NOMO-1 (cell line): Measurements from ENCODE around the gene NUP153.
"Not testable (repeated sequence)": the region's sequence is repeated elsewhere in the genome, so short reads cannot be mapped to it uniquely, and the experiment has no call there.

Experiments used
- DNase-seq, 2 experiments: peaks; one replicate each; lab custom pipeline; 2025; ENCODE audit not compliant: unreplicated experiment in 2 of 2; lab: John Stamatoyannopoulos, UW

NUP153 gene

DNA sequence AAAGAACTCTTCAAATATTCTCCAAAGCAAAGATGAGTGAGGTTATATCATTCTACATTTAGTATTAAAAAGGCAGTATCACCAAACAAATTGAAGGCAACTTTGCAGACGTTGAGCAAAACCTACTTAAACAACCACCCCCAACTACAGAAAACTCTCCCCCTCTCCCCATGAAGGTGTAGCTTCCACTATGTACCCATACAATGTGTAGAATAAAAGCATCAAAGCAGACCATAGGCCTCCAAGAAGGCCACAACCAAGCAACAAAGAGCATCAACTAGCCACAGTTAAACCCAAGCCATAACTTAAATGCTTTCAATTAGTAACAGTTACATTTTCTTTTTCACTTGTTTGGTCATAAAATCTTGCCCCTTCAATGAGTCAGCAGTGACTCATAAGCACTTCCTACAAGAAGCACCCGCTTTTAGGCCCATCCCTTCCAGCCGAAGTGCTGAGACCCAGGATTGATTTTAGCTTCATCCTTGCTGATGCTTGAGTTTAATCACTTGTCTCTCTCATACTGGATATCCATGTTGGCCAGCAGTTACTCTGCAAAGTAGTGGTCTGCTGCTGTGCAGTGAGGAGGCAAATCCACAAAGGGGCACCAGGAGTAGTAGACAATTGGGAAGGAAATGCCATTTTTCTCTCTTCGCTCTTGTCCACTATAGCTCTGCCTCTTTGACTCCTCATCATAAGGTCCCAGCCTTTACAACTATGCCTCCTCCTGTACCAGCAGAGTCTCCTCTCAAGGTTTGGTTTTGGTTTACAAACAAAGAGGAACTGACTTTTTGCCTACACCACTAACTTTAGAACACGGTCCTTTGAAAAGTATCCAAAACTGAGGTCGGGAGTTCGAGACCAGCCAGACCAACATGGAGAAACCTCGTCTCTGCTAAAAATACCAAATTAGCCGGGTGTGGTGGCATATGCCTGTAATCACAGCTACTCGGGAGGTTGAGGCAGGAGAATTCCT, 8.4 kb upstream of the NUP153 start:
- peak; percentile 66 to 85 for DNase-seq

DNA sequence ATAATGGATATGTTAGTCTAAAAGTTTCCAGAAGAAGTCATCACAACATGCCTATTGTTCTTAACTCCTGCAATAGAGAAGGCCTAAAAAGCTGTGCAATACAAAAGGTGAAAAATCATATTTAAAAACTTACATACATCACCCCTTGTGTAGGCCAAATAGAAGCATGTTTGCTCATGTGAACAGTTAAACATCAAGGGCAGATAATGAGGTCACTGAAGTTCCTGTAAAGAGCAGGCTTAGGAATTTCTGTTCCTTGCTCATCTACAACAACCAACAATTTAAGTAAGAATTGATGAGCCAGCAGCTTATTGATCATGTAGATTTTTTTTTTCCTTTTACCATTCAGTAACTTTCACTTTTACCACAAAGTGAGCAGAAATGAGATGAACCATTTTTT, 7.5 kb upstream of the NUP153 start:
- no peak for DNase-seq

DNA sequence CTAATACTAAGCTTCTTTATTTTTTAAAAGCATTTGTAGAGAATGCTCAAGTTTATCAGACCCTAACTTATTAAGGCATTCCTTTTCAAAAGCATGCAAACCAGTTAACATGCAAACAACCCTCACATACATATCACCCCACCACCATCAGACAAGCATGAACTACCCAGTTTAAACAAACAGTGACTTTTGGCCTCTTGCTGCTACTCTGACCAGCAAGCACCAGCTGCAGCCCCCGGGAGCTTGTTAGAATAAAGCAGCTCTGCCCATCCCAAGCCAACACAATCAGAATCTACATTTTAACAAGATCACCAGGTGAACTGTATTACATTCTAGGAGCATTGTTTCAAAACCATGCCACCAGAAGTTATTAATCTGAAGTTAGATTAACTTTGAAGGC, 5.9 kb upstream of the NUP153 start:
- no peak for DNase-seq

DNA sequence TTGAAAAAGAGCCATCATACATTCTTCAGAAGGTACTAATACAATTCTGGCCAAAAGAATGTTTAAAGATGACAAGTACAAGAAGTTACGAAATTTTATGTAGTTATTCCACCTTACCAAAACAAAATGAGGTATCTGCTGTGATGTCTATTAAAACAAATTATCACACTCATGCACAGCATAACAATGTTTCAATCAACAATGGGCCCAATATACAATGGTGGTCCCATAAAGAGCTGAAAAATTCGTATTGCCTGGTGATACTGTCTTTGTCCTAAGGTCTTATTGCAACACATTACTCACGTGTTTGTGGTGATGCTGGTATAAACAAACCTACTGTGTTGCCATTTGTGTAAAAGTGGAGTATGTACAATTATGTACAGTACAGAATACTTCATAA, 3.6 kb upstream of the NUP153 start:
- DNase-seq: no peak

- DNase-seq: no peak
Measured at GRCh38 chr6:17709476-17709875, 2.8 kb upstream of the NUP153 start.

- not testable (repeated sequence) for DNase-seq
Measured at GRCh38 chr6:17708035-17708434, 1.3 kb upstream of the NUP153 start.

- DNase-seq: no peak
Measured at GRCh38 chr6:17707371-17707651, 586 bp upstream of the NUP153 start.

GRCh38 chr6:17705778-17706579, 746 bp downstream of the NUP153 start:
- DNase-seq: peak; percentile 41 to 69

- no peak for DNase-seq
Measured at GRCh38 chr6:17705428-17705777, 1.3 kb downstream of the NUP153 start.

- peak; percentile 62 to 69 for DNase-seq
Measured at GRCh38 chr6:17703256-17703694, 3.5 kb downstream of the NUP153 start.

- DNase-seq: peak; percentile 40 to 61
Measured at GRCh38 chr6:17700421-17701416, 6.0 kb downstream of the NUP153 start.

- DNase-seq: no peak
Measured at GRCh38 chr6:17691925-17692538, 14.7 kb downstream of the NUP153 start.

DNA sequence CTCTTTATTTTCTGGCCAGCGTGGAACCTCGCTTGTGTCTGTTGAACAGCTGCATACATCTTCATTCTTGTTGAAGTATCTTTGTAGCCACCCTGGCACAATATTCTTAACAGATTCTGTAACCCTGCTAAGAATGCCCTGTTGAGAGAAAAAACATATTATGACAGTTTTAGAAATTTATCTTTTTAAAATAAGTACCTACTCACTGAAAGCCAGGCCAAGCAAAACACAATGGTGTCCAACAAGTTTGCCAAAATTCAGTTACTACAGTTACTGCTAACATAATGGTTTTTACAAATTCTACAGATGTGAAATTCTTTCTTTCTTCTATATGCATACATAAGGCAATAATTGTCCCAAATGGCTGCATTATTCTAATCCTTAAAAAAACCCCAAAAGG, 18.2 kb downstream of the NUP153 start:
- DNase-seq: no peak

- DNase-seq: no peak
Measured at GRCh38 chr6:17687136-17687535, 19.6 kb downstream of the NUP153 start.

DNA sequence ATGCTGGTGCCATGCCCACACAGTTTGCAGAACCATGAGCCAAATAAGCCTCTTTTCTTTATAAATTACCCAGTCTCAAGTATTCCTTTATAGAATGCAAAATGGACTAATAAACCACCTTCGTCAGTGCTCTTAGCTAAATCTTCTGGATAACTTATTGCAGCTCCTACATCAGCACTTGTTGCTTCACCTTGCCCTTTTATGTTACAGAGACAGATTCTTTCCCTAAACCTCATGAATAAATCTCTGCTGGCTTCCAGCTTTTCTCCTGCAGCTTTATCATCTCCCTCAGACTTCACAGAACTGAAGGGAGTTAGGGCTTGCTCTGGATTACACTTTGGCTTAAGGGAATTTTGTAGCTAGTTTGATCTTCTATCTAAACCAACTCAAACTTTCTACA, 22.6 kb downstream of the NUP153 start:
- no peak for DNase-seq

- DNase-seq: no peak
Measured at GRCh38 chr6:17683428-17683827, 23.3 kb downstream of the NUP153 start.

GRCh38 chr6:17679726-17680125, 27.0 kb downstream of the NUP153 start:
- DNase-seq: no peak

DNA sequence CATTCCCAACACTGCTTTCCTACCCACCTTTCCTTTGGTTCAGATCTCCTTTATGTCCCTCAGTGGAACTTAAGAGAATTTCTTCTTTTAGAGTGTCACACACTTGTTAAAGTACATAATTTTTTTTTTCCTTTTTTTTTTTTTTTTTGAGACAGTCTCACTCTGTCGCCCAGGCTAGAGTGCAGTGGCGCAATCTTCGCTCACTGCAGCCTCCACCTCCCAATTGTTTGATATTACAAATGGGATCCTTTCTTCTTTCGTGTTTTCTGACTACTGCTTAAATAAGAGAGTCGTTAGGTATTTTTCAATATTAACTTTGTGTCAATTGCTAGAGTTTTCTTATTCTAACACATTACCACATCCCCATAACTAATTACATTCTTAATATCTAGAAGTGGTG, 29.1 kb downstream of the NUP153 start:
- DNase-seq: no peak

DNA sequence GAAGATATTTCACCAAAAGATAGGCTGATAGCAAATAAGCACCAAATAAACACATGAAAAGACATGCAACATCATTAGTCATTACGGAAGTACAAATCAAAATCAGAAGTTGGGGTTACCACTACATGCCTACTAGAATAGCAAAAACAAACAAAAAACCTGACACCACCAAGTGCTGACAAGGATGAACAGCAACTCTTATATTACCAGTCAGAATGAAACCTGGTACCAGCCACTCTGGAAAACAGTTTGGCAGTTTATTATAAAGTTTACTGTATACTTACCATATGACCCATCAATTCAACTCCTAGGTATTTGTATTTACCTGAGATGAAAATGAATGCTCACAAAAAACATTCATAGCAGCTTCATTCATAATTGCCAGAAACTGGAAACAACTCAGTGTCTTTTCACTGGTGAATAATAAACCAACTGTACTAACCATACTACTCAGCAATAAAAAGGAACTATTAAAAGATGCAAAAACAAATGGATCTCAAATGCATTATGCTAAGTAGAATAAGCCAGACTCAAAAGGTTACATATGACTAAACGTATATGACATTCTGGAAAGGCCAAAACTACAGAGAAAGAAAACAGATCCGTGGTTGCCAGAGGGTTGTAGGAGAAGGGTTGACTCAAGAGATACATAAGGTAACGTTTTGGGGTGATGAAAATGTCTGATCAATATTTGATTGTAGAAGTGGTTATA, 33.0 kb downstream of the NUP153 start:
- DNase-seq: no peak
